Psoas muscle (tissue), 8 donors: ENCODE results near the gene IL1R2. TPM values are rescaled to one million over a fixed set of nuclear protein-coding genes. Genes with fewer than 3 reads are reported as not detected.

Experiments used
- ATAC-seq, 4 donors: fragments of 200-7000 bp; cut with Tn5 transposase; one replicate each; pipeline ENCODE4 v1.9.1; 2020; ENCODE audit warnings: moderate library complexity in 3 of 4, mild to moderate bottlenecking in 2 of 4
- DNase-seq, 2 donors: peaks; one replicate each; pipeline ENCODE4 v3.0.0-alpha.2; 2020
- H3K27ac ChIP-seq: fragments of 200-600 bp; one replicate; pipeline ENCODE4 v1.8.0; 2022
- H3K27me3 ChIP-seq, 3 donors: fragments of 200-600 bp in 1 of 3; one replicate each; pipeline versions ENCODE4 v1.6.1 to v1.8.0; 2013 to 2022; ENCODE audit warnings: low read length in 2 of 3, mild to moderate bottlenecking in 2 of 3, moderate library complexity in 1 of 3; ENCODE audit not compliant: insufficient read depth in 3 of 3
- H3K36me3 ChIP-seq, 2 donors: fragments of 200-600 bp in 1 of 2; one replicate each; pipeline versions ENCODE4 v1.6.1 to v1.8.0; 2013 to 2022; ENCODE audit warnings: low read depth in 1 of 2, mild to moderate bottlenecking in 1 of 2, moderate library complexity in 1 of 2; ENCODE audit not compliant: insufficient read depth in 1 of 2
- H3K4me1 ChIP-seq: fragments of 200-600 bp; one replicate; pipeline ENCODE4 v1.8.0; 2022
- H3K4me3 ChIP-seq: fragments of 200-600 bp; one replicate; pipeline ENCODE4 v1.8.0; 2022; ENCODE audit warnings: mild to moderate bottlenecking
- H3K9me3 ChIP-seq: fragments of 200-600 bp; one replicate; pipeline ENCODE4 v1.8.0; 2022
- CTCF ChIP-seq: fragments of 200-600 bp; IDR thresholded peaks from one replicate; pipeline ENCODE4 v1.8.0; 2022; ENCODE audit warnings: antibody characterized with exemption
- WGBS, 3 donors: extraction: QIAGEN DNeasy Blood & Tissue Kit; methylation state at CpG; one replicate each; pipeline versions ENCODE4 v1.1.6 to v1.1.7; 2013; 5-methylcytosine and 5-hydroxymethylcytosine counted together
- intact Hi-C, 2 donors: fragments of 100-400 bp; cut with DNase I; formaldehyde crosslinking; loops; one replicate each; pipeline versions ENCODE4 v1.11.0 to v1.14.2; 2022
- polyA plus RNA-seq, 3 donors: library from polyadenylated mRNA; stranded (reverse); fragments of 200-250 nt; gene quantifications; one replicate each; pipeline ENCODE4 v1.2.3, GENCODE V29; 2013
- total RNA-seq, 4 donors: library from RNA; stranded (reverse); fragmentation: NEBNext Ultra II Directional in 2 of 4; extraction: Animal tissue kit (Norgen Biotek cat#: 25700) in 2 of 4; gene quantifications; one replicate each; pipeline versions ENCODE4 v1.2.1 to v1.2.4, GENCODE V29; 2021 to 2023
- donor health status: healthy with polysubstance abuse.
- donor health status: DM: no; HTN: no; CAD: no; lungs with moderate emphysema.
- donor health status: Bipolar disorder and iron deficiency.
- donor health status: healthy.
- donor health status: DM: yes; HTN: yes; CAD: no.
- donor health status: DM: no; HTN: no; CAD: no.
- donor health status: DM: no; HTN: no; CAD: no.
- donor health status: DM: yes; HTN: yes; CAD: no.

IL1R2 gene
- total and polyA plus RNA-seq, 7 donors, result 0.41 to 3.4 (median 1.3) TPM

GRCh38 chr2:102052365-102052764 lies 60.6 kb downstream of the IL1R2 start:
- peak overlapping the region; percentile 58 for H3K27ac ChIP-seq
- H3K4me1 ChIP-seq, result peaks cover 29% of the 10 kb centered on the region
- H3K36me3 ChIP-seq, result no peaks in the 10 kb centered on the region
- H3K4me3 ChIP-seq, result no peak overlapping the region
- ATAC-seq (peak in 1 of 4 donors; percentile 18), DNase-seq (peak in 1 of 2 donors; percentile 12)
- whole genome bisulfite sequencing, 3 donors, result 50 to 71% (median 59%) methylated on average over 4 of the region's 4 CpGs
- TF ChIP-seq CTCF, result no peak
- H3K9me3 ChIP-seq, result no peaks in the 10 kb centered on the region
- no peaks in the 10 kb centered on the region for H3K27me3 ChIP-seq
- intact Hi-C loops, result no loop called here

GRCh38 chr2:102053096-102053495 lies 61.3 kb downstream of the IL1R2 start:
- ATAC-seq, result no peak

GRCh38 chr2:102055346-102055990 lies 63.7 kb downstream of the IL1R2 start:
- TF ChIP-seq CTCF, result no peak
- Histone ChIP-seq H3K36me3 (no peaks in the 10 kb centered on the region), H3K27ac (no peak overlapping the region), H3K27me3 (no peaks in the 10 kb centered on the region), H3K4me3 (no peak overlapping the region), H3K9me3 (no peaks in the 10 kb centered on the region), H3K4me1 (peaks cover 22% of the 10 kb centered on the region)
- DNase-seq, result no peak
- intact Hi-C loops, result loop anchor here in 1 of 2 donors (5.0 kb wide), 1 partner anchor 33 kb away; no protein-coding TSS in a partner anchor
- WGBS, 3 donors, result 82 to 87% (median 84%) methylated on average over 5 of the region's 5 CpGs
- ATAC-seq, result no peak

More at GRCh38 chr2:102053096-102053495, 61.3 kb downstream of the IL1R2 start:
- H3K27me3 ChIP-seq, result no peaks in the 10 kb centered on the region
- peak in 1 of 2 donors; percentile 32 for DNase-seq
- no peak overlapping the region for H3K27ac ChIP-seq
- WGBS, 3 donors, result 83 to 91% (median 90%) methylated on average over 8 of the region's 8 CpGs
- H3K4me3 ChIP-seq, result no peak overlapping the region
- intact Hi-C loops, result no loop called here
- no peaks in the 10 kb centered on the region for H3K36me3 ChIP-seq
- TF ChIP-seq CTCF, result no peak
- no peaks in the 10 kb centered on the region for H3K9me3 ChIP-seq
- H3K4me1 ChIP-seq, result peaks cover 34% of the 10 kb centered on the region

- H3K4me3 ChIP-seq, result no peak overlapping the region
- intact Hi-C loops, result loop anchor here in 1 of 2 donors (5.0 kb wide), 1 partner anchor 34 kb away; no protein-coding TSS in a partner anchor
- DNase-seq (peak in 1 of 2 donors; percentile 11), ATAC-seq (no peak)
- no peaks in the 10 kb centered on the region for H3K9me3 ChIP-seq
- H3K27me3 ChIP-seq, result no peaks in the 10 kb centered on the region
- no peaks in the 10 kb centered on the region for H3K36me3 ChIP-seq
- peaks cover 26% of the 10 kb centered on the region for H3K4me1 ChIP-seq
- 78 to 86% (median 84%) methylated on average over 3 of the region's 3 CpGs for WGBS, 3 donors
- no peak overlapping the region for H3K27ac ChIP-seq
- no peak for TF ChIP-seq CTCF
These were observed 64.4 kb downstream of the IL1R2 start for GRCh38 chr2:102056079-102056581.
